K562 (cell line): Measurements from ENCODE around the gene PPM1E. TPM values are rescaled to one million over a fixed set of nuclear protein-coding genes. Genes with fewer than 3 reads are reported as not detected.
A peak's percentile ranks its signal among the peaks of the same experiment; 100 is the strongest.

ENCODE experiments used
- CBFA2T2 ChIP-seq: fragments of 450-650 bp; conservative IDR thresholded peaks from 2 replicates; pipeline ENCODE4 v1.6.1; 2017; ENCODE audit warnings: mild to moderate bottlenecking
- ELF2 ChIP-seq: fragments of 250-450 bp; sonication (Bioruptor Pico); IDR thresholded peaks from 2 replicates; pipeline ENCODE4 v1.5.0; 2021; ENCODE audit warnings: mild to moderate bottlenecking
- JUND ChIP-seq, 2 experiments: IDR thresholded peaks; 2 replicates in 1 of 2; 3 replicates in 1 of 2; pipeline ENCODE4 v1.6.1; 2011; ENCODE audit warnings: borderline replicate concordance in 2 of 2, low read depth in 2 of 2, low read length in 2 of 2, improper control_type of control experiment in 1 of 2, missing biosample characterization in 1 of 2, missing genetic modification characterization in 1 of 2, missing genetic modification reagents in 1 of 2
- MAZ ChIP-seq, 2 experiments: fragments of 450-650 bp in 1 of 2; sonication (generic) in 1 of 2; formaldehyde crosslinking; IDR thresholded peaks in 1 of 2; conservative IDR thresholded peaks in 1 of 2; 2 replicates each; pipeline versions ENCODE4 v1.4.0 to v1.5.0; 2020; ENCODE audit warnings: mild to moderate bottlenecking in 1 of 2, missing genetic modification reagents in 1 of 2
- RAD51 ChIP-seq: fragments of 450-650 bp; IDR thresholded peaks from 2 replicates; pipeline ENCODE4 v1.7.1; 2016; ENCODE audit warnings: low read depth, mild to moderate bottlenecking, borderline replicate concordance
- RBM17 ChIP-seq: fragments of 200-400 bp; formaldehyde crosslinking; IDR thresholded peaks from 2 replicates; pipeline ENCODE4 v1.6.1; 2017; ENCODE audit warnings: low read depth, mild to moderate bottlenecking, low read length, borderline replicate concordance
- TAL1 ChIP-seq: fragments of 450-650 bp; IDR thresholded peaks from 2 replicates; pipeline ENCODE4 v1.6.1; 2016; ENCODE audit warnings: mild to moderate bottlenecking
- TCFL5 ChIP-seq: fragments of 250-450 bp; sonication (Bioruptor Pico); conservative IDR thresholded peaks from 2 replicates; pipeline ENCODE4 v1.6.1; 2021; ENCODE audit warnings: mild to moderate bottlenecking, moderate library complexity, matching md5 sums
- TEAD4 ChIP-seq, 2 experiments: sonication (generic) in 1 of 2; formaldehyde crosslinking in 1 of 2; IDR thresholded peaks; 2 replicates each; pipeline versions ENCODE4 v1.6.1 to v1.8.0; 2012 to 2022; ENCODE audit warnings: borderline replicate concordance in 1 of 2, inconsistent platforms in 1 of 2, low read length in 1 of 2, mild to moderate bottlenecking in 1 of 2, missing genetic modification reagents in 1 of 2
- ZBTB7A ChIP-seq: IDR thresholded peaks from 2 replicates; pipeline ENCODE4 v1.6.1; 2011; ENCODE audit warnings: low read depth, mild to moderate bottlenecking, low read length, moderate library complexity, borderline replicate concordance; ENCODE audit not compliant: control insufficient read depth
- ZNF217 ChIP-seq: sonication (generic); formaldehyde crosslinking; IDR thresholded peaks from 2 replicates; pipeline ENCODE4 v1.8.0; 2022; ENCODE audit warnings: mild to moderate bottlenecking, missing genetic modification reagents
- ZNF239 ChIP-seq: fragments of 250-450 bp; sonication (Bioruptor Pico); IDR thresholded peaks from 2 replicates; pipeline ENCODE4 v1.4.0; 2020; ENCODE audit warnings: mild to moderate bottlenecking
- ZNF274 ChIP-seq: IDR thresholded peaks from 2 replicates; pipeline ENCODE4 v1.6.1; 2011; ENCODE audit warnings: low read depth, mild to moderate bottlenecking, low read length, moderate library complexity, borderline replicate concordance
- polyA plus RNA-seq, 8 experiments: library from polyadenylated mRNA; depleted of rRNA in 4 of 8; stranded (reverse) in 5 of 8; unstranded in 3 of 8; fragments of >200 nt; fragmentation: Nextera tagmentation in 2 of 8; fragmentation: Illumina TruSeq in 1 of 8; extraction: Ambion mirVana in 2 of 8; extraction: Trizol in 1 of 8; gene quantifications; 2 replicates each; pipeline versions ENCODE4 v1.2.1 to v1.2.3, GENCODE V29; 2011 to 2014; ENCODE audit warnings: inconsistent platforms in 1 of 8, missing spikeins in 1 of 8
- total RNA-seq, 7 experiments: library from RNA; depleted of rRNA in 6 of 7; stranded (reverse); fragments of >200 nt in 6 of 7; fragmentation: Illumina TruSeq in 2 of 7; extraction: Trizol in 2 of 7; gene quantifications; 2 replicates each; pipeline versions ENCODE4 v1.2.1 to v1.2.3, GENCODE V29; 2011 to 2021; ENCODE audit warnings: low replicate concordance in 1 of 7
- TF ChIP-seq, protein P1 (sequence below): fragments of 450-650 bp; IDR thresholded peaks from 2 replicates; pipeline ENCODE4 v1.6.1; 2017; ENCODE audit warnings: antibody characterized with exemption, mild to moderate bottlenecking
- TF ChIP-seq, protein P2 (sequence below), 2 experiments: fragments of 450-650 bp in 1 of 2; sonication (generic) in 1 of 2; formaldehyde crosslinking; conservative IDR thresholded peaks; 2 replicates each; pipeline versions ENCODE4 v1.4.0 to v1.8.1; 2020 to 2022; ENCODE audit warnings: mild to moderate bottlenecking in 1 of 2, missing genetic modification reagents in 1 of 2
- TF ChIP-seq, protein P3 (sequence below): IDR thresholded peaks from 2 replicates; pipeline ENCODE4 v1.6.1; 2011; ENCODE audit not compliant: insufficient read length; ENCODE audit errors: extremely low read depth
- TF ChIP-seq, protein P4 (sequence below): fragments of 250-450 bp; sonication (Bioruptor Pico); IDR thresholded peaks from 2 replicates; pipeline ENCODE4 v1.8.0; 2022; ENCODE audit warnings: inconsistent platforms, mild to moderate bottlenecking, moderate library complexity, borderline replicate concordance

Gene PPM1E
- total and polyA plus RNA-seq, 9 of the 15 experiments (the other 6 are each of a cell fraction or from before 2014, with no cell fraction given) = 1.0 to 5.7 (median 4.7) TPM

DNA sequence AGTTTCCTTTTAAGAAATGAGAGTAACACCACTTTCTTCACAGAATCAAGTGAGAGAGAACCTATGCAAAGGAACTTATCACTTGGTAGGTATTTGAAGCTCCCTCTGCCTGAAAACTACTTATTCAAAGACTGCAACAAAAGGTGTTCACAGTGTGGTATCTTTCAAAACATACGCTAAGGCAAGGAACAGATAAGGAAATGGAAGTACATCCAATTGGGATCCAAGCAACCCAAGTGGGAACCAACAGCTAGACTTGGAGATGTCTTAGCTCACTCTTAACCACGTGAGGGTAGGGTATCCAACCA lies 431 bp upstream of the PPM1E start (continued):
- 0 out of 2 replicates have a peak, but pooled peaks have one; percentile 8 for TF ChIP-seq CBFA2T2
- TF ChIP-seq ZNF239 (CRISPR knock-in tag) = no peak
- no peak for TF ChIP-seq RBM17
- TF ChIP-seq ELF2 (CRISPR knock-in tag) = no peak
- no peak for TF ChIP-seq ZNF274
- TF ChIP-seq ZNF217 = no peak
- peak; percentile 55 for TF ChIP-seq TEAD4 (IDR thresholded peaks at IDR 0.05; ENCODE audit: low read length)
- TF ChIP-seq TEAD4 (CRISPR knock-in tag; IDR thresholded peaks at IDR 0.05; ENCODE audit: borderline replicate concordance) = no peak
- TF ChIP-seq, protein P1, sequence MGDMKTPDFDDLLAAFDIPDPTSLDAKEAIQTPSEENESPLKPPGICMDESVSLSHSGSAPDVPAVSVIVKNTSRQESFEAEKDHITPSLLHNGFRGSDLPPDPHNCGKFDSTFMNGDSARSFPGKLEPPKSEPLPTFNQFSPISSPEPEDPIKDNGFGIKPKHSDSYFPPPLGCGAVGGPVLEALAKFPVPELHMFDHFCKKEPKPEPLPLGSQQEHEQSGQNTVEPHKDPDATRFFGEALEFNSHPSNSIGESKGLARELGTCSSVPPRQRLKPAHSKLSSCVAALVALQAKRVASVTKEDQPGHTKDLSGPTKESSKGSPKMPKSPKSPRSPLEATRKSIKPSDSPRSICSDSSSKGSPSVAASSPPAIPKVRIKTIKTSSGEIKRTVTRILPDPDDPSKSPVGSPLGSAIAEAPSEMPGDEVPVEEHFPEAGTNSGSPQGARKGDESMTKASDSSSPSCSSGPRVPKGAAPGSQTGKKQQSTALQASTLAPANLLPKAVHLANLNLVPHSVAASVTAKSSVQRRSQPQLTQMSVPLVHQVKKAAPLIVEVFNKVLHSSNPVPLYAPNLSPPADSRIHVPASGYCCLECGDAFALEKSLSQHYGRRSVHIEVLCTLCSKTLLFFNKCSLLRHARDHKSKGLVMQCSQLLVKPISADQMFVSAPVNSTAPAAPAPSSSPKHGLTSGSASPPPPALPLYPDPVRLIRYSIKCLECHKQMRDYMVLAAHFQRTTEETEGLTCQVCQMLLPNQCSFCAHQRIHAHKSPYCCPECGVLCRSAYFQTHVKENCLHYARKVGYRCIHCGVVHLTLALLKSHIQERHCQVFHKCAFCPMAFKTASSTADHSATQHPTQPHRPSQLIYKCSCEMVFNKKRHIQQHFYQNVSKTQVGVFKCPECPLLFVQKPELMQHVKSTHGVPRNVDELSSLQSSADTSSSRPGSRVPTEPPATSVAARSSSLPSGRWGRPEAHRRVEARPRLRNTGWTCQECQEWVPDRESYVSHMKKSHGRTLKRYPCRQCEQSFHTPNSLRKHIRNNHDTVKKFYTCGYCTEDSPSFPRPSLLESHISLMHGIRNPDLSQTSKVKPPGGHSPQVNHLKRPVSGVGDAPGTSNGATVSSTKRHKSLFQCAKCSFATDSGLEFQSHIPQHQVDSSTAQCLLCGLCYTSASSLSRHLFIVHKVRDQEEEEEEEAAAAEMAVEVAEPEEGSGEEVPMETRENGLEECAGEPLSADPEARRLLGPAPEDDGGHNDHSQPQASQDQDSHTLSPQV = no peak
- TF ChIP-seq RAD51 = peak; percentile 49; the same call in 1 of the 2 replicates
- TF ChIP-seq, protein P2, sequence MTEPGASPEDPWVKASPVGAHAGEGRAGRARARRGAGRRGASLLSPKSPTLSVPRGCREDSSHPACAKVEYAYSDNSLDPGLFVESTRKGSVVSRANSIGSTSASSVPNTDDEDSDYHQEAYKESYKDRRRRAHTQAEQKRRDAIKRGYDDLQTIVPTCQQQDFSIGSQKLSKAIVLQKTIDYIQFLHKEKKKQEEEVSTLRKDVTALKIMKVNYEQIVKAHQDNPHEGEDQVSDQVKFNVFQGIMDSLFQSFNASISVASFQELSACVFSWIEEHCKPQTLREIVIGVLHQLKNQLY (CRISPR knock-in tag; conservative IDR thresholded peaks at IDR 0.05) = no peak
- no peak for TF ChIP-seq ZBTB7A
- no peak for TF ChIP-seq TCFL5 (CRISPR knock-in tag)
- TF ChIP-seq TAL1 = peak; percentile 36; the same call in 1 of the 2 replicates
- TF ChIP-seq MAZ (CRISPR knock-in tag; conservative IDR thresholded peaks at IDR 0.05 in 1 of 2, IDR thresholded peaks at IDR 0.05 in 1 of 2) = no peak
- no peak for TF ChIP-seq JUND (IDR thresholded peaks at IDR 0.05; ENCODE audit: borderline replicate concordance, low read depth, low read length)
- no peak for TF ChIP-seq JUND (tag; IDR thresholded peaks at IDR 0.05; ENCODE audit: borderline replicate concordance, low read depth, low read length)
- TF ChIP-seq, protein P3, sequence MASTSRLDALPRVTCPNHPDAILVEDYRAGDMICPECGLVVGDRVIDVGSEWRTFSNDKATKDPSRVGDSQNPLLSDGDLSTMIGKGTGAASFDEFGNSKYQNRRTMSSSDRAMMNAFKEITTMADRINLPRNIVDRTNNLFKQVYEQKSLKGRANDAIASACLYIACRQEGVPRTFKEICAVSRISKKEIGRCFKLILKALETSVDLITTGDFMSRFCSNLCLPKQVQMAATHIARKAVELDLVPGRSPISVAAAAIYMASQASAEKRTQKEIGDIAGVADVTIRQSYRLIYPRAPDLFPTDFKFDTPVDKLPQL = no peak
- TF ChIP-seq, protein P4, sequence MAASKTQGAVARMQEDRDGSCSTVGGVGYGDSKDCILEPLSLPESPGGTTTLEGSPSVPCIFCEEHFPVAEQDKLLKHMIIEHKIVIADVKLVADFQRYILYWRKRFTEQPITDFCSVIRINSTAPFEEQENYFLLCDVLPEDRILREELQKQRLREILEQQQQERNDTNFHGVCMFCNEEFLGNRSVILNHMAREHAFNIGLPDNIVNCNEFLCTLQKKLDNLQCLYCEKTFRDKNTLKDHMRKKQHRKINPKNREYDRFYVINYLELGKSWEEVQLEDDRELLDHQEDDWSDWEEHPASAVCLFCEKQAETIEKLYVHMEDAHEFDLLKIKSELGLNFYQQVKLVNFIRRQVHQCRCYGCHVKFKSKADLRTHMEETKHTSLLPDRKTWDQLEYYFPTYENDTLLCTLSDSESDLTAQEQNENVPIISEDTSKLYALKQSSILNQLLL (CRISPR knock-in tag) = no peak
